ENCODE data around the gene OR2J1.
"Not testable (repeated sequence)": the region's sequence is repeated elsewhere in the genome, so short reads cannot be mapped to it uniquely, and the experiment has no call there.

The OR2J1 gene

DNA sequence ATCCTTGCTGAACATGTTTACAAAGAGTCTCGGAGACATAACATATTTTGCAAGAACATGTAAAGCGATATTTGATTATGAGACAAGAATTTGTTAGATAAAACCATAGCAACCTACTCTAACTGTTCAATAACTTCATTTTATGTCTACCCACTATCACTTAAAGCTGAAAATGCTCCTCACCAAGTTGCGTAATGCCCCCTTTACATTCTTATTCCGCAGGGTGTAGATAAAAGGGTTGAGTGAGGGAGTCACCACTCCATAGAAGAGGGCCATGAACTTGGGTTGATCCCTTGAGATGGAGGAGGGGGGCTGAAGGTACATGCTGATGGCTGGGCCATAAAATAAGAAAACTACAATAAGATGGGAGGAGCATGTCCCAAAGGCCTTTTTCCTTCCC is 38.4 kb downstream of the OR2J1 start:
- Mint-ChIP-seq H3K36me3 (ENCODE audit: low read depth) (no peaks in the 10 kb centered on the region), H3K27ac (no peak overlapping the region), H3K27me3 (ENCODE audit: low read depth) (peaks cover 6% of the 10 kb centered on the region), H3K9me3 (no peaks in the 10 kb centered on the region), H3K4me3 (no peak overlapping the region), H3K4me1 (ENCODE audit: low read depth) (no peaks in the 10 kb centered on the region)

DNA sequence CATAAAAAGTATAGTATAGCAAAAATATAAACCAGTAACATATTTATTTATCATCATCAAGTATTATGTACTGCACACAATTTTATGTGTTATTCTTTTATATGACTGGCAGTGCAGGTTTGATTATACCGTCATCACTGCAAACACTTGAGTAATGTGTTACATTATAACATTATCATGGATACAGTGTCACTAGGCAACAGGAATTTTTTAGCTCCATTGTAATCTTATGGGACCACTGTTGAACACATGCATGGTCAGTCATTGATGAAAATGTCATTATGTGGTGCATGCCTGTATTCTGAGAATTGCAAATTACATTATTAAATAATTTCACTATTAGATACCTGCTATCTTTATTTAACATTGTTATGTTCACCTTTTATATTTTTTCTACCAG is 42.3 kb downstream of the OR2J1 start:
- Mint-ChIP-seq H3K27me3 (ENCODE audit: low read depth) (peaks cover 3% of the 10 kb centered on the region), H3K4me1 (ENCODE audit: low read depth) (no peaks in the 10 kb centered on the region), H3K9me3 (no peaks in the 10 kb centered on the region), H3K36me3 (ENCODE audit: low read depth) (no peaks in the 10 kb centered on the region), H3K27ac (no peak overlapping the region), H3K4me3 (no peak overlapping the region)

DNA sequence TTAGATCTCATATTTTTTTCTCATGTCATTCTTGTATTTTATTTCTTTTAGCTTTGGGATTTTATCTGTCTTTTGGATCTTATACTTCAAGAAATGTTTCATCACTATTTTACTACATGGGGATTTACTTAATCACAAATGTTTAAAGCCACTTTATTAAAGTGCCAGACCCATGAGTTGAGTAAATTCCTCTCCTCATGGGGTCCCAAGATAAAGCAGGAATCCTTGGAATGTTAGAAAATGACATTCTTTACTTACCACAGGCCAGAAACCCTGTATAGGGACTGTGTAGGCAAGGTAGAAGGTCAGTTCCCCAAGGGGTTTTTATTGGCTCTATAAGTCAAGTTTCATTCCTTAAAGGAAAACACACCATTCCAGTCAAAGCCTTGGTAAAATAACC is 43.0 kb downstream of the OR2J1 start:
- Mint-ChIP-seq H3K27me3 (ENCODE audit: low read depth) (peaks cover 3% of the 10 kb centered on the region), H3K36me3 (ENCODE audit: low read depth) (no peaks in the 10 kb centered on the region), H3K4me3 (no peak overlapping the region), H3K27ac (no peak overlapping the region), H3K9me3 (no peaks in the 10 kb centered on the region), H3K4me1 (ENCODE audit: low read depth) (no peaks in the 10 kb centered on the region)

DNA sequence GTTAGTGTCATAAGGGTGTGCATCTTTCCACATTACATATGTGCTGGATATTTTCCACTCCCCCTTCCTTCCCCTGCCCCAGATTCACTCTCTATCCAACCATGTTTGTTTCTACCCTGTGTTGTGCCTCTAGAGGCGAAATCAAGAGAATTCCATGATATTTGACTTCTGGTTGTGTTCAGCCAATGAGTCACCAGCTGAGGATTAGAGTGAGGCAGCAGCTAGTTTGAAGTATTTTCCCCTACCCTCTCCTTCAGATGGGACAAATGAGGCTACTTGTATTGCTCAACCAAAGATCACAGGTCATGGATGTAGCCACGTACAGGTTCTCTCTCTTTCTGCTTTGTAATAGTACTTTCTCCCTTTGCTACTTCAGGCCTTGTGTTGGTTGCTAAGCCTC is 46.9 kb downstream of the OR2J1 start:
- Mint-ChIP-seq H3K36me3 (ENCODE audit: low read depth) (no peaks in the 10 kb centered on the region), H3K4me3 (no peak overlapping the region), H3K27ac (no peak overlapping the region), H3K9me3 (no peaks in the 10 kb centered on the region), H3K4me1 (ENCODE audit: low read depth) (no peaks in the 10 kb centered on the region), H3K27me3 (ENCODE audit: low read depth) (peaks cover 4% of the 10 kb centered on the region)

DNA sequence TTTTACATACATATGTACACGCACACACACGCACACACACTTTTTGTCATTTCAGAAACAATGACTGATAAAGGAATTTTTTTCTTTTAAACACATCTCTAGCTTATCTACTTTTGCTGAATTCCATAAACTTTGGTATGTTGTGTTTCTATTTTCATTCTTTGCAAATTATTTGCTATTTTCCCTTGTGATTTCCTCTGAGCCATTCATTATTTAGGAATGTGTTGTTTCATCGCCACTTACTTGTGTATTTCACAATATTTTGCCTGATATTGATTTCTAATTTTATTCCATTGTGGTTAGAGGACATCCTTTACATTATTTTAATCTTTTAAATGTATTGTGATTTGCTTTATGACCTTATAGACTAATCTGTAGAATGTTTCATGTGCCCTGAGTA is 47.8 kb downstream of the OR2J1 start:
- Mint-ChIP-seq H3K4me1 (ENCODE audit: low read depth) (no peaks in the 10 kb centered on the region), H3K27me3 (ENCODE audit: low read depth) (peaks cover 4% of the 10 kb centered on the region), H3K27ac (no peak overlapping the region), H3K36me3 (ENCODE audit: low read depth) (no peaks in the 10 kb centered on the region), H3K9me3 (no peaks in the 10 kb centered on the region), H3K4me3 (no peak overlapping the region)

DNA sequence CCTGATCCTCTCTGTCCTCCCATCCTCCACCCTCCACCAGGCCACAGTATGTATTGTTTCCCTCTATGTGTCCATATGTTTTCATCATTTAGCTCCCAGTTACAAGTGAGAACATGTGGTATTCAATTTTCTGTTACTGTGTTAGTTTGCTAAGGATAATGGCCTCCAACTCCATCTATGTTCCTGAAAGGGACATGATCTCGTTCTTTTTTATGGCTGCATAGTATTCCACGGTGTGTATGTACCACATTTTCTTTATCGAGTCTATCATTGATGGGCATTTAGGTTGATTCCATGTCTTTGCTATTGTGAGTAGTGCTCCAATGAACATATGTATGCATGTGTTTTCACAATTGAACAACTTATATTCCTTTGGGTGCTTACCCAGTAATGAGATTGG is 50.2 kb downstream of the OR2J1 start:
- H3K4me1 Mint-ChIP-seq (ENCODE audit: low read depth); H3K27ac Mint-ChIP-seq; H3K4me3 Mint-ChIP-seq; H3K9me3 Mint-ChIP-seq; H3K27me3 Mint-ChIP-seq (ENCODE audit: low read depth); H3K36me3 Mint-ChIP-seq (ENCODE audit: low read depth): not testable (repeated sequence)

All from T-helper 1 cell treated with Interleukin-12 subunit alpha and Interleukin-12 subunit beta and Interleukin-4 antibody, amounts not matched to agents 30 μg/mL and 1 μg/mL, for 36 hours (primary cell).